B cell (primary cell): Measurements from ENCODE around the gene FMN1. TPM values are rescaled to one million over a fixed set of nuclear protein-coding genes. Genes with fewer than 3 reads are reported as not detected.
A peak's percentile ranks its signal among the peaks of the same experiment; 100 is the strongest.

Experiments used
- ATAC-seq: fragments of 200-7000 bp; cut with Tn5 transposase; one replicate; pipeline ENCODE4 v1.10.0; 2021; ENCODE audit warnings: low read depth, mild to moderate bottlenecking, moderate number of reproducible peaks, moderate library complexity
- CTCF ChIA-PET: fragments of 350-600 bp; sonication (Branson Sonifier 250); formaldehyde crosslinking; loops from one replicate; lab custom pipeline; 2021; ENCODE audit warnings: antibody characterized with exemption, inconsistent platforms; lab: Charles Lee
- POLR2A ChIA-PET: fragments of 350-600 bp; sonication (Branson Sonifier 250); formaldehyde crosslinking; loops from one replicate; lab custom pipeline; 2021; ENCODE audit warnings: antibody characterized with exemption; lab: Charles Lee
- DNase-seq: peaks from one replicate; pipeline ENCODE4 v3.0.0; 2013
- H2AFZ ChIP-seq: 2 replicates; pipeline ENCODE4 v1.6.1; 2012; ENCODE audit warnings: mild to moderate bottlenecking, low read depth, low read length; ENCODE audit not compliant: insufficient read depth, poor library complexity, severe bottlenecking
- H3K27ac ChIP-seq, 2 donors: 1 replicate in 1 of 2; 2 replicates in 1 of 2; pipeline ENCODE4 v1.5.1; 2012 to 2013; ENCODE audit warnings: low read length in 2 of 2, mild to moderate bottlenecking in 2 of 2, moderate library complexity in 1 of 2
- H3K27me3 ChIP-seq, 4 experiments: fragments of 200-600 bp in 1 of 4; sonication (generic) in 1 of 4; replicated peaks in 1 of 4; 1 replicate in 2 of 4; 2 replicates in 2 of 4; pipeline versions ENCODE4 v1.6.1 to v1.7.0; 2013 to 2016; ENCODE audit warnings: low read length in 3 of 4, mild to moderate bottlenecking in 2 of 4, mixed read lengths in 1 of 4, moderate library complexity in 1 of 4; ENCODE audit not compliant: insufficient read depth in 4 of 4, control insufficient read depth in 3 of 4; ENCODE audit errors: control extremely low read depth in 1 of 4
- H3K36me3 ChIP-seq, 2 experiments: replicated peaks in 1 of 2; 1 replicate in 1 of 2; 2 replicates in 1 of 2; pipeline versions ENCODE4 v1.6.1 to v1.7.1; 2013; ENCODE audit warnings: low read length in 1 of 2; ENCODE audit not compliant: insufficient read depth in 2 of 2, control insufficient read depth in 1 of 2; ENCODE audit errors: control extremely low read depth in 1 of 2, extremely low read depth in 1 of 2
- H3K4me1 ChIP-seq, 2 donors: fragments of 200-600 bp in 1 of 2; sonication (generic) in 1 of 2; 1 replicate in 1 of 2; 2 replicates in 1 of 2; pipeline versions ENCODE4 v1.5.1 to v1.6.1; 2013 to 2017; ENCODE audit warnings: low read length in 2 of 2; ENCODE audit not compliant: control insufficient read depth in 2 of 2, insufficient read depth in 2 of 2
- H3K4me2 ChIP-seq: replicated peaks from 2 replicates; pipeline ENCODE3; 2012; ENCODE audit warnings: mild to moderate bottlenecking, low read depth, low read length; ENCODE audit not compliant: poor library complexity, severe bottlenecking
- H3K4me3 ChIP-seq, 5 experiments: fragments of 200-600 bp in 1 of 5; sonication (generic) in 1 of 5; 1 replicate in 3 of 5; 2 replicates in 2 of 5; pipeline versions ENCODE4 v1.5.1 to v1.7.0; 2011 to 2016; ENCODE audit warnings: low read length in 4 of 5, mild to moderate bottlenecking in 4 of 5, low read depth in 2 of 5, control low read depth in 1 of 5, moderate library complexity in 1 of 5; ENCODE audit not compliant: insufficient read depth in 1 of 5; ENCODE audit errors: control extremely low read depth in 1 of 5, extremely low read depth in 1 of 5
- H3K79me2 ChIP-seq: fragments of 200-600 bp; sonication (generic); one replicate; pipeline ENCODE4 v1.6.0; 2016; ENCODE audit warnings: low read length; ENCODE audit not compliant: control insufficient read depth, insufficient read depth
- H3K9ac ChIP-seq: fragments of 200-600 bp; sonication (generic); 2 replicates; pipeline ENCODE4 v1.6.1; 2017; ENCODE audit warnings: mild to moderate bottlenecking, low read length, moderate library complexity
- H3K9me3 ChIP-seq, 3 donors: one replicate each; pipeline versions ENCODE4 v1.6.1 to v1.7.1; 2013; ENCODE audit warnings: low read length in 2 of 3; ENCODE audit not compliant: control insufficient read depth in 2 of 3, insufficient read depth in 1 of 3; ENCODE audit errors: control extremely low read depth in 1 of 3
- H4K20me1 ChIP-seq: 2 replicates; pipeline ENCODE4 v1.6.0; 2012; ENCODE audit warnings: mild to moderate bottlenecking, low read length; ENCODE audit not compliant: insufficient read depth, control insufficient read depth, poor library complexity, severe bottlenecking
- H3K27ac Mint-ChIP-seq: one replicate; pipeline ENCODE4 v1.8.0; 2021; ENCODE audit warnings: mixed read lengths
- H3K27me3 Mint-ChIP-seq: one replicate; pipeline ENCODE4 v1.8.0; 2021; ENCODE audit warnings: mixed read lengths
- H3K4me1 Mint-ChIP-seq: one replicate; pipeline ENCODE4 v1.8.0; 2021; ENCODE audit warnings: mixed read lengths
- H3K4me3 Mint-ChIP-seq: one replicate; pipeline ENCODE4 v1.8.0; 2021; ENCODE audit warnings: mixed read lengths
- H3K9me3 Mint-ChIP-seq: one replicate; pipeline ENCODE4 v1.8.0; 2022; ENCODE audit warnings: mixed read lengths; ENCODE audit not compliant: insufficient read depth
- EZH2 ChIP-seq: IDR thresholded peaks from 2 replicates; pipeline ENCODE4 v1.6.1; 2012; ENCODE audit warnings: borderline replicate concordance, low read depth, mild to moderate bottlenecking, moderate library complexity, low read length; ENCODE audit not compliant: insufficient read depth, poor library complexity, severe bottlenecking
- WGBS: methylation state at CpG from one replicate; pipeline ENCODE4 v1.1.5; 2013; ENCODE audit warnings: missing lambda C conversion rate; ENCODE audit not compliant: insufficient coverage; 5-methylcytosine and 5-hydroxymethylcytosine counted together
- intact Hi-C: fragments of 100-400 bp; cut with micrococcal nuclease; formaldehyde crosslinking; loops from one replicate; pipeline ENCODE4 v1.10.0; 2022
- polyA plus RNA-seq: library from polyadenylated mRNA; depleted of rRNA; stranded (reverse); fragments of >200 nt; gene quantifications from 2 replicates; pipeline ENCODE4 v1.2.3, GENCODE V29; 2012
- total RNA-seq, 2 donors: library from RNA; stranded (reverse); fragments of 120-200 nt in 1 of 2; gene quantifications; 1 replicate in 1 of 2; 2 replicates in 1 of 2; pipeline versions ENCODE4 v1.2.3 to v1.2.4, GENCODE V29; 2013 to 2022
- TF ChIP-seq, protein P1 (sequence below): fragments of 200-600 bp; IDR thresholded peaks from one replicate; pipeline ENCODE4 v1.8.0; 2022; ENCODE audit warnings: antibody characterized with exemption, mild to moderate bottlenecking

Gene FMN1
- total and polyA plus RNA-seq, 2 donors (not counting 1 experiment from before 2014, with no cell fraction given) = 0.21 to 0.96 TPM

DNA sequence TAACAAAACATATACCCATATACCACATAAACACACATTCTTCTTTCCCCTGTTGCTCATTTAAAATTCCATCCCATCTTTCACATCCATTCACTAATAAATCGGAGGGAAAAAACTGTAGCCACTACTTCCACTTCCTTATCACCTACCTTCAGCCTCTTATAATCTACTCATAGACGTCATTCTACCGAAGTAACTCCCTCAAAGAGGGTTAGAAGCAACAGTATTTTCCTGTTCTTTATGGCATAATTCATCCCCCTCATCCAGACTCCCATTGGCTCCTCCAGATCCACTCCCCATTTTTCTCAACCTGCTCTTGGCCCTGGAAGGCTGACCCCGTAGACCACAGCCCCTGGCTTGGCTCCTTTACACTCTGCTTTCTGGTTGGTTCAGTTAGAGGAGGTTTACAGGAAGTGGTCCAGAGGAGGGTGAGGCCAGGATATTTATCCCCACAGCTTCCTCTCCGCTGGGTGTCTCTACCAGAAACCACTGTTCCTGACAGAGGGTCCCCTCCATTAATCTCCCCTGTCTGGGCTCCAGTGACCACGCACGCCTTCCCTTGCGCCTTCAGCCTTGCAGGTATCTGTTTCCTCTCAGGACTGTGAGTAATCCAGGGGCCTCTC lies 46.3 kb downstream of the FMN1 start:
- H3K4me3 ChIP-seq = no peak overlapping the region
- H3K9me3 ChIP-seq = no peaks in the 10 kb centered on the region
- POLR2A ChIA-PET = no interaction called here
- peak overlapping the region; percentile 52 for H2AFZ ChIP-seq
- DNase-seq (no peak), ATAC-seq (no peak)
- no peaks in the 10 kb centered on the region for H3K36me3 ChIP-seq
- no peak overlapping the region for H3K9ac ChIP-seq
- TF ChIP-seq EZH2 = no peak
- TF ChIP-seq, protein P1, sequence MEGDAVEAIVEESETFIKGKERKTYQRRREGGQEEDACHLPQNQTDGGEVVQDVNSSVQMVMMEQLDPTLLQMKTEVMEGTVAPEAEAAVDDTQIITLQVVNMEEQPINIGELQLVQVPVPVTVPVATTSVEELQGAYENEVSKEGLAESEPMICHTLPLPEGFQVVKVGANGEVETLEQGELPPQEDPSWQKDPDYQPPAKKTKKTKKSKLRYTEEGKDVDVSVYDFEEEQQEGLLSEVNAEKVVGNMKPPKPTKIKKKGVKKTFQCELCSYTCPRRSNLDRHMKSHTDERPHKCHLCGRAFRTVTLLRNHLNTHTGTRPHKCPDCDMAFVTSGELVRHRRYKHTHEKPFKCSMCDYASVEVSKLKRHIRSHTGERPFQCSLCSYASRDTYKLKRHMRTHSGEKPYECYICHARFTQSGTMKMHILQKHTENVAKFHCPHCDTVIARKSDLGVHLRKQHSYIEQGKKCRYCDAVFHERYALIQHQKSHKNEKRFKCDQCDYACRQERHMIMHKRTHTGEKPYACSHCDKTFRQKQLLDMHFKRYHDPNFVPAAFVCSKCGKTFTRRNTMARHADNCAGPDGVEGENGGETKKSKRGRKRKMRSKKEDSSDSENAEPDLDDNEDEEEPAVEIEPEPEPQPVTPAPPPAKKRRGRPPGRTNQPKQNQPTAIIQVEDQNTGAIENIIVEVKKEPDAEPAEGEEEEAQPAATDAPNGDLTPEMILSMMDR = no peak
- peaks cover 7% of the 10 kb centered on the region for H3K4me1 Mint-ChIP-seq
- no peaks in the 10 kb centered on the region for H3K27me3 ChIP-seq
- peaks cover 7 to 9% of the 10 kb centered on the region in 2 donors for H3K4me1 ChIP-seq
- CTCF ChIA-PET = no interaction called here
- peak overlapping the region; percentile 36 for H3K4me2 ChIP-seq
- intact Hi-C loops = no loop called here
- H3K27ac ChIP-seq = no peak overlapping the region
- H3K9me3 Mint-ChIP-seq = no peaks in the 10 kb centered on the region
- H3K27me3 Mint-ChIP-seq = peaks cover 14% of the 10 kb centered on the region
- H3K4me3 Mint-ChIP-seq = peak overlapping the region; percentile 11
- WGBS = 14% methylated on average over 7 of the region's 8 CpGs
- H4K20me1 ChIP-seq = no peaks in the 10 kb centered on the region
- no peaks in the 10 kb centered on the region for H3K79me2 ChIP-seq
- no peak overlapping the region for H3K27ac Mint-ChIP-seq

DNA sequence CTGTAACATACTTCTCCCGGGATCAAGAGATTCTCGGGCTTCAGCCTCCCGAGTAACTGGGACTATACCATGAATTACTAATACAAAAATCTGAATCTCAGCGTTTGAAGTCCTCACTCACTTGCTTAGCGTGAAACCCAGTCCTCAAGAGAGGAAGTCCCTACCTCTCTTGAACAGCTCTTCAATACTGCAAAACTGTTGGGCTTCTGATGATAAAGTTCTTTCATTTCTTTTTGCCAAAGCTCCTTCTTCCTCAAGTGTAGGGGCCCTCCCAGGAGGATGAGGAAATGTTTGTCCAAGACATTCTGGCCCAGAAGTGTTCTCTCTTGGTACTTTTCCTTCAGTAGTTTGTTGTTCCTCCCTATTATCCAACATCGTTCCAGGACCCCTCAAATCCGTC lies 48.5 kb downstream of the FMN1 start:
- H3K4me3 Mint-ChIP-seq = no peak overlapping the region
- H3K4me3 ChIP-seq = no peak overlapping the region
- ATAC-seq (no peak), DNase-seq (no peak)
- ChIA-PET CTCF (no interaction called here), POLR2A (no interaction called here)
- no peak for TF ChIP-seq EZH2
- TF ChIP-seq, protein P1 = no peak
- H3K9me3 Mint-ChIP-seq = no peaks in the 10 kb centered on the region
- peaks cover 7% of the 10 kb centered on the region for H3K4me1 Mint-ChIP-seq
- H3K27ac Mint-ChIP-seq = no peak overlapping the region
- H3K27ac ChIP-seq = no peak overlapping the region
- intact Hi-C loops = no loop called here
- no peaks in the 10 kb centered on the region for H3K9me3 ChIP-seq
- no peaks in the 10 kb centered on the region for H3K27me3 ChIP-seq
- H2AFZ ChIP-seq = no peak overlapping the region
- no peak overlapping the region for H3K9ac ChIP-seq
- no peaks in the 10 kb centered on the region for H4K20me1 ChIP-seq
- no peaks in the 10 kb centered on the region for H3K36me3 ChIP-seq
- no peak overlapping the region for H3K4me2 ChIP-seq
- peaks cover 4 to 6% of the 10 kb centered on the region in 2 donors for H3K4me1 ChIP-seq
- H3K79me2 ChIP-seq = no peaks in the 10 kb centered on the region
- WGBS = 100% methylated on average over 4 of the region's 7 CpGs
- H3K27me3 Mint-ChIP-seq = peaks cover 24% of the 10 kb centered on the region
